HEK293T (cell line): ENCODE data around the gene ARID1B.

Experiments used
- BHLHE40 ChIP-seq: fragments of 450-650 bp; IDR thresholded peaks from 2 replicates; pipeline ENCODE4 v1.6.1; 2016; ENCODE audit warnings: mild to moderate bottlenecking, moderate library complexity, borderline replicate concordance
- CTBP1 ChIP-seq: fragments of 450-650 bp; IDR thresholded peaks from 2 replicates; pipeline ENCODE4 v1.6.1; 2016; ENCODE audit warnings: borderline replicate concordance
- ELF4 ChIP-seq: fragments of 450-650 bp; IDR thresholded peaks from 2 replicates; pipeline ENCODE4 v1.6.1; 2017; ENCODE audit warnings: antibody characterized with exemption
- FOXA1 ChIP-seq: fragments of 450-650 bp; IDR thresholded peaks from 2 replicates; pipeline ENCODE4 v1.6.1; 2016; ENCODE audit warnings: mild to moderate bottlenecking
- FOXK2 ChIP-seq: fragments of 450-650 bp; IDR thresholded peaks from 2 replicates; pipeline ENCODE4 v1.6.1; 2016; ENCODE audit warnings: mild to moderate bottlenecking
- FOXM1 ChIP-seq: fragments of 450-650 bp; IDR thresholded peaks from 2 replicates; pipeline ENCODE4 v1.6.1; 2017; ENCODE audit warnings: mild to moderate bottlenecking, borderline replicate concordance
- HDGF ChIP-seq: fragments of 450-650 bp; IDR thresholded peaks from 2 replicates; pipeline ENCODE4 v1.6.1; 2017; ENCODE audit warnings: antibody characterized with exemption, borderline replicate concordance
- LEF1 ChIP-seq: fragments of 450-650 bp; IDR thresholded peaks from 2 replicates; pipeline ENCODE4 v1.6.1; 2017; ENCODE audit warnings: mild to moderate bottlenecking, borderline replicate concordance
- NFRKB ChIP-seq: fragments of 450-650 bp; IDR thresholded peaks from 2 replicates; pipeline ENCODE4 v1.6.1; 2016; ENCODE audit warnings: mild to moderate bottlenecking, moderate library complexity
- SP1 ChIP-seq: fragments of 450-650 bp; IDR thresholded peaks from 2 replicates; pipeline ENCODE4 v1.6.1; 2017
- ZNF384 ChIP-seq: fragments of 450-650 bp; IDR thresholded peaks from 2 replicates; pipeline ENCODE4 v1.6.1; 2016
- TF ChIP-seq, protein P1 (sequence below): fragments of 450-650 bp; IDR thresholded peaks from 2 replicates; pipeline ENCODE4 v1.6.1; 2016

DNA sequence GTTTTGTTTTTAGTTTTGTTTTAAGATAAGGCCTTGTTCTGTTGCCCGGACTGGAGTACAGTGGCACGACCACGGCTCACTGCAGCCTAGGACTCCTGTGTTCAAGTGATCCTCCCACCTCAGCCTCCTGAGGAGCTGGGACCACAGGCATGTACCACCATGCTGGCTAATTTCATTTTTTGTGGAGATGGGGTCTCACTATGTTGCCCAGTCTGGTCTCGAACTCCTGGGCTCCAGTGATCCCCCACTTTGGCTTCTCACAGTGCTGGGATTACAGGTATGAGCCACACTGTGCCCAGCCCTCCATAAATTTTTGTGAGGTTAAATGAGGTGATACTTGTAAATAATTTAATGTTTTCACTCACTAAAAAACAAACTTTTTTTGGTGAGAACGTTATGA, 76.6 kb downstream of the ARID1B start:
- no peak for TF ChIP-seq CTBP1
- no peak for TF ChIP-seq SP1
- TF ChIP-seq FOXM1 = no peak
- TF ChIP-seq LEF1 = no peak
- TF ChIP-seq FOXA1 = no peak
- no peak for TF ChIP-seq FOXK2
- no peak for TF ChIP-seq BHLHE40
- TF ChIP-seq, protein P1, sequence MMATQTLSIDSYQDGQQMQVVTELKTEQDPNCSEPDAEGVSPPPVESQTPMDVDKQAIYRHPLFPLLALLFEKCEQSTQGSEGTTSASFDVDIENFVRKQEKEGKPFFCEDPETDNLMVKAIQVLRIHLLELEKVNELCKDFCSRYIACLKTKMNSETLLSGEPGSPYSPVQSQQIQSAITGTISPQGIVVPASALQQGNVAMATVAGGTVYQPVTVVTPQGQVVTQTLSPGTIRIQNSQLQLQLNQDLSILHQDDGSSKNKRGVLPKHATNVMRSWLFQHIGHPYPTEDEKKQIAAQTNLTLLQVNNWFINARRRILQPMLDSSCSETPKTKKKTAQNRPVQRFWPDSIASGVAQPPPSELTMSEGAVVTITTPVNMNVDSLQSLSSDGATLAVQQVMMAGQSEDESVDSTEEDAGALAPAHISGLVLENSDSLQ = no peak
- TF ChIP-seq NFRKB = no peak
- TF ChIP-seq ZNF384 = no peak
- TF ChIP-seq ELF4 = no peak
- no peak for TF ChIP-seq HDGF
